Fibroblast of villous mesenchyme (primary cell): ENCODE data around the gene UTS2R. TPM values are rescaled to one million over a fixed set of nuclear protein-coding genes. Genes with fewer than 3 reads are reported as not detected.

Experiments used
- DNase-seq: peaks from one replicate; pipeline ENCODE4 v3.0.0-alpha.2; 2010; ENCODE audit warnings: low read depth
- H3K4me3 ChIP-seq: 2 replicates; pipeline ENCODE4 v1.5.1; 2011; ENCODE audit warnings: low read depth, mild to moderate bottlenecking, low read length
- total RNA-seq: library from RNA; depleted of rRNA; stranded (reverse); fragments of >200 nt; gene quantifications from 2 replicates; pipeline ENCODE4 v1.2.3, GENCODE V29; 2012
- TF ChIP-seq, protein P1 (sequence below): IDR thresholded peaks from 2 replicates; pipeline ENCODE4 v1.5.1; 2012; ENCODE audit warnings: low read depth, mild to moderate bottlenecking, low read length; ENCODE audit not compliant: insufficient read depth

Gene UTS2R
- total RNA-seq, 1 donor = not detected

- H3K4me3 ChIP-seq = no peak overlapping the region
- DNase-seq = no peak
- TF ChIP-seq, protein P1, sequence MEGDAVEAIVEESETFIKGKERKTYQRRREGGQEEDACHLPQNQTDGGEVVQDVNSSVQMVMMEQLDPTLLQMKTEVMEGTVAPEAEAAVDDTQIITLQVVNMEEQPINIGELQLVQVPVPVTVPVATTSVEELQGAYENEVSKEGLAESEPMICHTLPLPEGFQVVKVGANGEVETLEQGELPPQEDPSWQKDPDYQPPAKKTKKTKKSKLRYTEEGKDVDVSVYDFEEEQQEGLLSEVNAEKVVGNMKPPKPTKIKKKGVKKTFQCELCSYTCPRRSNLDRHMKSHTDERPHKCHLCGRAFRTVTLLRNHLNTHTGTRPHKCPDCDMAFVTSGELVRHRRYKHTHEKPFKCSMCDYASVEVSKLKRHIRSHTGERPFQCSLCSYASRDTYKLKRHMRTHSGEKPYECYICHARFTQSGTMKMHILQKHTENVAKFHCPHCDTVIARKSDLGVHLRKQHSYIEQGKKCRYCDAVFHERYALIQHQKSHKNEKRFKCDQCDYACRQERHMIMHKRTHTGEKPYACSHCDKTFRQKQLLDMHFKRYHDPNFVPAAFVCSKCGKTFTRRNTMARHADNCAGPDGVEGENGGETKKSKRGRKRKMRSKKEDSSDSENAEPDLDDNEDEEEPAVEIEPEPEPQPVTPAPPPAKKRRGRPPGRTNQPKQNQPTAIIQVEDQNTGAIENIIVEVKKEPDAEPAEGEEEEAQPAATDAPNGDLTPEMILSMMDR = no peak
Observed at GRCh38 chr17:82384730-82385481, 13.3 kb downstream of the UTS2R start.

DNA sequence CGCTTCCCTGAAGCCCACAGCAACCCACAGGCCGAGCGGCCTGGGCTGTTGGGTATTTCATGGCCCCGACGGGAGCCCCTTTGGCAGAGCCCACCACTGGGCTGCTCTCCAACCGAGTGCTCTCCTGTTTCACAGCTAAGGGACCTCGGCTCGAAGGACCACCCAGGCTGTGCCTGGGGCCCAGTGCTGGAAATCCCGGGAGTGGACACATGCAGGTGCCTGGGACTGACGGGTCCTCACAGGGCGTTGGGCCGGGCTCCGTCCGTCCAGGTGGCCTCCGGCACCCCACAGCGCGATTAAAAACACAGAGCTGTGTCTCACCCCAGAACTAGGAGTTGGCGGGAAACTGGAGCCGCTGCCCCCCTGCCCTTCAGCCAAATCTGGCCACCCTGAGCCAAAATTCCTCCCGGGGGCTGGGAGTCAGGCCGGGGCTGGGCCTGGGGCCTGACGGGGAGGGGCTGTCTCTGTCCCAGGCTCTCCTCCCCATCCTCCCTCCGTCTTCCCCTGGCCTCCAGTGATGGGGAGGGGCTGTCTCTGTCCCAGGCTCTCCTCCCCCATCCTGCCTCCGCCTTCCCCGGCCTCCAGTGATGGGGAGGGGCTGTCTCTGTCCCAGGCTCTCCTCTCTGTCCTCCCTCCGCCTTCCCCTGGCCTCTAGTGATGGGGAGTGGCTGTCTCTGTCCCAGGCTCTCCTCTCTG, 14.1 kb downstream of the UTS2R start:
- no peak for DNase-seq
- TF ChIP-seq, protein P1 = no peak
- no peak overlapping the region for H3K4me3 ChIP-seq

DNA sequence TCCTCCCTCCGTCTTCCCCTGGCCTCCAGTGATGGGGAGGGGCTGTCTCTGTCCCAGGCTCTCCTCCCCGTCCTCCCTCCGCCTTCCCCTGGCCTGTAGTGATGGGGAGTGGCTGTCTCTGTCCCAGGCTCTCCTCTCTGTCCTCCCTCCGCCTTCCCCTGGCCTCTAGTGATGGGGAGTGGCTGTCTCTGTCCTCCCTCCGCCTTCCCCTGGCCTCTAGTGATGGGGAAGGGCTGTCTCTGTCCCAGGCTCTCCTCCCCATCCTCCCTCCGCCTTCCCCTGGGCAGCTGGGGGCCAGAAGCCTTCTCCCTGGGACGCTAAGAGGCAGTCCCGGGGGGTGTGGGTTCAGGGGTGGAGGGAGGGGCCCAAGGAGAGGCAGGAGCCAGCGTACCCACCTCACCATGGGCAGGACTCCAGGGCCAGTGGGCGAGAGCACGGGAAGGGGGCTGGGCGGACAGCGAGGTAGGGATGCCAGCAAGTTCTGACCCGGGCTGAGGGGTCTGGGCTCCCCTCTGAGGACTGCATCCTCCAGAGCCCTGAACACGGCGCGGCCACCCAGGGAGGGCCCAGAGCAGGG, 14.8 kb downstream of the UTS2R start:
- TF ChIP-seq, protein P1 = no peak
- DNase-seq = no peak
- no peak overlapping the region for H3K4me3 ChIP-seq

DNA sequence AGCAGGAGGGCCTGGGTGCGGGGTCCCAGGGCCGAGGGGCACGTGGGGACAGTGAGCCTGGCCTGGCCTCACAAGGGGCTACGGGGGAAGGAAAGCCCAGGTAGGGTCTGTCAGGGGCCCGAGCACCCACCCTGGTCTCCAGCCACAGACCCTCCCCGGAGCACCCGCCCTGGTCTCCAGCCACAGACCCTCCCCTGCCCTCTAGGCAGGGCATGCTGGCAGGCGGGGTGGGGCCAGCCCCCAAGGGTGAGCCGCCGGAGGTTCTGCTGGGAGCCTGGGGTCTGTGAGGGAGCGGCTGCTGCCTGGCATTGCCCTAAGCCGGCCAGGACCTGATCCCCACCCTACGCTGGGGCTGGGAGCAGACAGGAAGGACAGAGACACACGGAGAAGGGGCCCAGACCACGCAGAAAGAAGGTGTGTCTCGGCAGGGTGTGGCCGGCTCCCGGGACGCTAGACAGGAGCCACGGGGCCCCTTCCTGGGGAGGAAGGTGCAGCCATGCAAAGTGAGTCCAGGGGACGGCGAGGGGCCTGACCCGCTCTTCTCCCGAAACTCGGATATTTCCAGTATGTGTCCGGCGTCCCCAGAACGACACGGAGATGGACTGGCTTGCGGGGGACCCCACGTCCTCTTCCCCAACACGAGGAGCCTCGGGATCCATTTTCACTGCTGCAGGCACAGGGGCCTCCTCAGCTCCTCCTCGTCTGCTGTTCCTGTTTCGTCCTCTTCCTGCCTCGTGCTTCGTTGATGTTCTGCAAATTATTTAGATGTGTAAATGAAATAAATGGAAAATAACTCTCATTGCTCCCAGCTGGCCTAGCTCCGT, 15.5 kb downstream of the UTS2R start:
- no peak overlapping the region for H3K4me3 ChIP-seq
- DNase-seq = no peak
- TF ChIP-seq, protein P1 = no peak

DNA sequence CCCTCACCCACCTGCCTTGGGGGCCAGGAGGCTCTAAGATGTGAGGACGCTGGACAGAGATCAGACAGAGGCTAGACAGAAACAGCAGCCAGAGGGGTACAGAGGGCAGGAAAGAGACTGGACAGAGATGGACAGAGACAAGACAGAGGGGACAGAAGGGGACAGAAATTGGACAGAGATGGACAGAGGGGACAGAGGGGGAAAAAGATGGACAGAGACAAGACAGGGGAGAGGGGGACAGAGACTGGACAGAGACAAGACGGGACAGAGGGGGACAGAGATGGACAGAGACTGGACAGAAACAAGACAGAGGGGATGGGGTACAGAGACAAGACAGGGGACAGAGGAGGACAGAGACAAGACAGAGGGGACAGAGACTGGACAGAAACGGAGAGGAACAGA, 16.1 kb downstream of the UTS2R start:
- DNase-seq = no peak
- no peak overlapping the region for H3K4me3 ChIP-seq
- TF ChIP-seq, protein P1 = no peak

GRCh38 chr17:82388223-82388921, 16.8 kb downstream of the UTS2R start:
- TF ChIP-seq, protein P1 = no peak
- DNase-seq = no peak

More at GRCh38 chr17:82388223-82388921, 16.8 kb downstream of the UTS2R start:
- H3K4me3 ChIP-seq = no peak overlapping the region
